GM20000 (cell line): ENCODE results near the gene RAN.

Experiments used
- DNase-seq: peaks from one replicate; pipeline ENCODE4 v3.0.0; 2012; ENCODE audit warnings: low spot score
- TF ChIP-seq, protein P1 (sequence below): IDR thresholded peaks from 2 replicates; pipeline ENCODE4 v1.5.1; 2012; ENCODE audit warnings: mild to moderate bottlenecking, control low read depth; ENCODE audit errors: extremely low read depth, missing control alignments

The RAN gene

DNA sequence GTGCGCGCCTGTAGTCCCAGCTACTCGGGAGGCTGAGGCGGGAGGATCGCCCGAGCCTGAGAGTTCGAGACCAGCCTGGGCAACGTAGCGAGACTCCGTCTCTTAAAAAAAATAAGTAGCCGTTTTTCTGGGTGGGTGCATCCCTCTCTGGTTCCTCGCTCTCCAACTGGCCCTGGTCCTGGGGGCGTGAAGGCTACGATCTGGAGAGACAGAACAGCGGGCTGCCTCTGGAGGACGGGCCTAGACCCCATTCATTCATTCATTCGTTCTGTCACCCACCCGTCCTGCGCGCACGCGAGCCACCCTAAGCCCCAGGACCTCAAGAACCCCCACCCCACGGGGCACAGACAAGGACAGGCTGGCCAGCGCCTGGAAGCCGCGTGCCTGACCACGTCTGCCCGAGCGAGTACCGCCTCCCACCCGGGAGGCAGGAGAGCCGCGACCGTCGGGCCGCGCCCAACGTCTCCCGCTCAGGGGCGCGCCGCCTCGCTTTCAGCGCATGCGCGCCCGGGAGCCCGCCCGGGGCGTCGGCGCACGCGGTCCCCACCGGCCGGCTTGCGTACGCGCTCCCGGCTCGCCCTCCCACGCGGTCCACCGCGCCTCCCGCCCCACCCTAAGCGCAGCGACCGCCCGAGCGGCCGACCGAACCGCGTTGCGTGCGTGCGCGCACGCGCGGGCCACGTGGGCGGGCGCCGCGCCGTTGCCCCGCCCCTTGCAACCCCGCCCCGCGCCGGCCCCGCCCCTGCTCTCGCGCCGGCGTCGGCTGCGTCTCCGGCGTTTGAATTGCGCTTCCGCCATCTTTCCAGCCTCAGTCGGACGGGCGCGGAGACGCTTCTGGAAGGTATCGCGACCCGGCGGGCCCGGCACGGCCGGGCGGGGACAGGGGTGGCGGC, at the start of gene RAN:
Gene RAN, plus strand, starts transcription at position 781 of the 893 bp plus-strand sequence. CDS start 528 bp downstream, outside the sequence.
- TF ChIP-seq, protein P1, sequence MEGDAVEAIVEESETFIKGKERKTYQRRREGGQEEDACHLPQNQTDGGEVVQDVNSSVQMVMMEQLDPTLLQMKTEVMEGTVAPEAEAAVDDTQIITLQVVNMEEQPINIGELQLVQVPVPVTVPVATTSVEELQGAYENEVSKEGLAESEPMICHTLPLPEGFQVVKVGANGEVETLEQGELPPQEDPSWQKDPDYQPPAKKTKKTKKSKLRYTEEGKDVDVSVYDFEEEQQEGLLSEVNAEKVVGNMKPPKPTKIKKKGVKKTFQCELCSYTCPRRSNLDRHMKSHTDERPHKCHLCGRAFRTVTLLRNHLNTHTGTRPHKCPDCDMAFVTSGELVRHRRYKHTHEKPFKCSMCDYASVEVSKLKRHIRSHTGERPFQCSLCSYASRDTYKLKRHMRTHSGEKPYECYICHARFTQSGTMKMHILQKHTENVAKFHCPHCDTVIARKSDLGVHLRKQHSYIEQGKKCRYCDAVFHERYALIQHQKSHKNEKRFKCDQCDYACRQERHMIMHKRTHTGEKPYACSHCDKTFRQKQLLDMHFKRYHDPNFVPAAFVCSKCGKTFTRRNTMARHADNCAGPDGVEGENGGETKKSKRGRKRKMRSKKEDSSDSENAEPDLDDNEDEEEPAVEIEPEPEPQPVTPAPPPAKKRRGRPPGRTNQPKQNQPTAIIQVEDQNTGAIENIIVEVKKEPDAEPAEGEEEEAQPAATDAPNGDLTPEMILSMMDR, result no peak
- peak; percentile 100 for DNase-seq

DNA sequence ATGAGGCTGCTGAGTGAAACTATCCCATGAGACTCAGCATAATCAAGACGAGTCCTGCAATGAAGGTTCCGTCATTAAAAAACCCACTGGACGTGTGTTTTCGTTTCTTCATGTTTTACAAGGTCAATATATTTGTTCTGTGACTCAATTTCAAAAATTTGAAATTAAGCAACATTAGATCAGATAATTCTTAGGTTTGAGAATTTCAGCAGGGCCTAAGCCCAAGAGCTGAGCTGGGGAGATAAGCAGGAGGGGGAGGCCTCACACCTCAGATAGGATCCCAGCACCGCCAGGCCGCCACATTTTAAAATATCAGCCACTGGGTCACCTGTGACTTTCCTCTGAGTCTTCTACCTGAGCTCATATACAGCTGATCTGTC, 46.1 kb upstream of the RAN start:
- TF ChIP-seq, protein P1, result no peak
- DNase-seq, result no peak

DNA sequence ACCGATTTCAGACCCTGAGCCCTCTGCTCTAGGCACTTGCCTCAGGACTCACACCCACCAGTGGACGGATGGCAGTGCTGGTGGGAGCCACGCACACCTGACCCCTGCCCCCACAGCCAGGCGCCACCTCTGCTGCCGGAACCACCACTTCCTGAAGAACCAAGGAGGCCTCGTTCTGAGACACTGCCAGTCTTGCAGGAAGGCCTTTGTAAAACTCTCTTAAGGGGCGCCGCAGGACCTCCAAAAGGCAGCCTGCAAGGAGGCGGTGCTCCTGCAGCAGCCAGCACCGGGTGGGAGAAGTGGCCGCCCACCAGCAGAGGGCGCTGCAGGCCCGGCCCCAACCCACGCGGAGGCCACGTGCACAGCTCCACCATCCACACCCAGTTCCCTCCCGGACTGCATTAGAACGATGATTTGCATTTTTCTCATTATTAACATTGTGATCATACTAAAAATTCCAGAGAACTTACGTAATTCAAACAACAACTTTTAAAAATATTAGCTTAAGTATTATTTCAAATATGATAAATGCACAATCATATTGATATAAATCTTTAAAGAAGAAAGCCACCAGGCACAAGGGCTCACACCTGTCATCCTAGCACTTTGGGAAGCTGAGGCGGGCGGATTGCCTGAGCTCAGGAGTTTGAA, 45.6 kb upstream of the RAN start:
- TF ChIP-seq, protein P1, result peak; percentile 42
- DNase-seq, result peak; percentile 41

DNA sequence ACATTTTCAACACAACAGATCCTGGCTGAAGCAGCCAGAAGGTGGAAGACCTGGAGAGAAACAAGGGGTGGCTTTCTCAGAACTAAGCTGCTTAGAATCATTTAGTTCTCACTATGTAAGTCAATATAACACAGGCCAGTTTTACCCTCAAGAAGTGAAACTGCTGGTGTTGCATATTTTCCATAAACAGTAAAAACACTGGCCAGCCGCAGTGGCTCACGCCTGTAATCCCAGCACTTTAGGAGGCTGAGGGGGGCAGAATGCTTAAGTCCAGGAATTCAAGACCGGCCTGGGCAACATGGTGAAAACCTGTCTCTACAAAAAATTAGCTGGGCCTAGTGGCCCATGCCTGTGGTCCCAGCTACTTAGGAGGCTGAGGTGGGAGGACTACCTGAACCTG, 44.4 kb upstream of the RAN start:
- TF ChIP-seq, protein P1, result no peak
- no peak for DNase-seq

DNA sequence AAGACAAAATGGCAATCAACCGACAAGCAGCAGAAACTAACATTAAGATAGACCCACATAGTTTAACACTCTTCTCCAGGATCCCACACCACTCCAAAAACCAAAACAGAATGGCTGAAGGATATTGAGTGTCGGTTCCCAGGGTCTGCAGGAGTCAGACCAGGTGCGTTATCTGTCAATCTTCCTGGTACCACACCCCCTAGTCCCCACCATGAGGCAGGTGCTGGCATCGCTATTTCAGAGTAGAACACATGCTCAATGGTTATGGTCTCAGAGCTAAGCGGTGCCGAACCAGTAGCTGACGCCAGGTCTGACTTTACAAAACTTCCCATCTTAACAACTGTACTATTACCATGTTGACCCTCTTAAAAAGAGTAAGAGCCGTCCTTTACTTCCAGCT, 43.0 kb upstream of the RAN start:
- TF ChIP-seq, protein P1, result no peak
- no peak for DNase-seq

DNA sequence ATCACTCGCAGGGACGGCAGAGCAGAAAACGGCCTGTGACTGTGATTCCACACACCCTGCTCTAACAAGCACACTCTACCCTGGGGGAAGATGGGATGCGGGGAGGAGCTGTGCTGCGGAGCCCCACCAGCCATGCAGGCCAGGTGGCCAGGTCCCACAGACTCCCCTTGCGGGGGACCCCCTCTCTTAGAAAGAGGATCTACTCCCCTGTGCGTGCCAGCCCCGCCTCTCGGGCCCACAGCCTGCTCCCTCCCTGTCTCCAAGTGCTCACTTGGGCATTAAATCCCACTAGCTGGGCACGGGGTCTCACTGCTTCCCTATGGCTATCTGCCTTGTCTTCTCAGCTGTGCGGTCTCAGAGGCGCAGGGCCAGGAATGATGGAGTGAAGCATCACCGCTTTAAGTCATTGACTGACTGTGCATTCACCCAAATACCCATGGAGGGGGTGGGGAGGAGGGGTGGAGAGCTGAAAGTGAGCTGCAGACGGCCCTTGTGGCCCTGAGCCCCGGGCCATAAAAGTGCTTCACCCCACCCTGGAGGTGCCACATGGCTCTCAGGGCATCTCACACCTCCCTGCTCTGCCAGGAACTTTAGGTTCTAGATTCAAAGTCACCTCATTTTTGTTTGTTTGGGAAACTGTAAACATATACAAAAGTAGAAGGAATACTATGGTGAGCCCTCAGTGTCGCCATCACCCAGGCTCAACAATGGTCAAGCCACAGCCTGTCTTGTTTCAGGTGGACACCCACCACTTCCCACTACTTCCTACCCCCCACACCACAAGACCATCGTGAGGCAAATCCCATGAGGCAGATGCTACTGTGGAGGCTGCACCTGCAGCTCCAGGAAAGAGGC, 42.2 kb upstream of the RAN start:
- DNase-seq, result no peak
- TF ChIP-seq, protein P1, result no peak

DNA sequence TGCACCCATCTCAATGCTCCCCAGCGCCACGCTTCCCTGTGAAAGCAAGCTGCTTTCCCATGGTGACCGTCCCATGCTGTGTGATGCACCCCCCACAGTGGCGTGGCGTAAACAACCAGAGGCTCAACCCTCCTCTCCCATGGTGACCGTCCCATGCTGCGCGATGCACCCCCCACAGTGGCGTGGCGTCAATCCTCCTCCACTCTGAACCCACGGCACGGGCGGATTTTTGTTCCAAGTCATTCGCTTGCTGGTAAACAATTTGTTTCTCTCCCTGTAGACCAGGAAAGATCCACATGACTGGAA, 41.7 kb upstream of the RAN start:
- TF ChIP-seq, protein P1, result no peak
- DNase-seq, result no peak
